HG02973 (cell line): ENCODE data around the gene CCDC38.

ENCODE experiments used
- ATAC-seq: cut with Tn5 transposase; IDR thresholded peaks from one replicate; pipeline ENCODE4 v1.9.1; 2021; ENCODE audit warnings: moderate library complexity; ENCODE audit not compliant: unreplicated experiment

CCDC38 gene

GRCh38 chr12:95962222-95962621 is 19.8 kb upstream of the CCDC38 start:
- no peak for ATAC-seq

- no peak for ATAC-seq
Measured at GRCh38 chr12:95960241-95960640, 17.8 kb upstream of the CCDC38 start.

- no peak for ATAC-seq
Measured at GRCh38 chr12:95959107-95959506, 16.7 kb upstream of the CCDC38 start.

- no peak for ATAC-seq
Measured at GRCh38 chr12:95956557-95957145, 14.2 kb upstream of the CCDC38 start.

GRCh38 chr12:95955549-95956159 is 13.2 kb upstream of the CCDC38 start:
- ATAC-seq = no peak

GRCh38 chr12:95953000-95953399 is 10.6 kb upstream of the CCDC38 start:
- no peak for ATAC-seq

GRCh38 chr12:95951515-95951914 is 9.1 kb upstream of the CCDC38 start:
- ATAC-seq = no peak

GRCh38 chr12:95949477-95950206 is 7.2 kb upstream of the CCDC38 start:
- ATAC-seq = no peak

GRCh38 chr12:95944108-95944704 is 1.8 kb upstream of the CCDC38 start:
- no peak for ATAC-seq

- ATAC-seq = peak; percentile 54
Measured at GRCh38 chr12:95943330-95943842, 972 bp upstream of the CCDC38 start, which contains the start of gene AMDHD1. Gene AMDHD1 (plus strand): TSS chr12:95943331. CDS start chr12:95943399, 68 bp downstream.

GRCh38 chr12:95942101-95942523 is 302 bp downstream of the CCDC38 start:
- no peak for ATAC-seq

GRCh38 chr12:95940514-95940913 is 1.9 kb downstream of the CCDC38 start:
- no peak for ATAC-seq

- no peak for ATAC-seq
Measured at GRCh38 chr12:95922231-95922630, 20.2 kb downstream of the CCDC38 start.

- no peak for ATAC-seq
Measured at GRCh38 chr12:95919110-95919509, 23.3 kb downstream of the CCDC38 start.

- ATAC-seq = peak; percentile 91
Measured at GRCh38 chr12:95918194-95918993, 24.0 kb downstream of the CCDC38 start.

GRCh38 chr12:95909871-95910270 is 32.5 kb downstream of the CCDC38 start:
- no peak for ATAC-seq

- ATAC-seq = no peak
Measured at GRCh38 chr12:95908573-95908972, 33.8 kb downstream of the CCDC38 start.

GRCh38 chr12:95898081-95898480 is 44.3 kb downstream of the CCDC38 start:
- no peak for ATAC-seq

GRCh38 chr12:95896846-95897245 is 45.6 kb downstream of the CCDC38 start:
- no peak for ATAC-seq

GRCh38 chr12:95890958-95891357 is 51.5 kb downstream of the CCDC38 start:
- ATAC-seq = no peak

GRCh38 chr12:95887311-95887710 is 55.1 kb downstream of the CCDC38 start:
- ATAC-seq = no peak
